Liver (tissue), 9 donors: ENCODE data around the gene APIP. TPM values are rescaled to one million over a fixed set of nuclear protein-coding genes. Genes with fewer than 3 reads are reported as not detected.

Experiments used
- DNase-seq: peaks from one replicate; pipeline ENCODE4 v3.0.0-alpha.2; 2017; ENCODE audit warnings: low spot score
- H3K27ac ChIP-seq, 2 donors: one replicate each; pipeline ENCODE4 v1.7.0; 2013; ENCODE audit warnings: inconsistent platforms in 2 of 2, low read length in 2 of 2, control low read depth in 1 of 2, low read depth in 1 of 2, mild to moderate bottlenecking in 1 of 2
- H3K27me3 ChIP-seq, 4 donors: one replicate each; pipeline versions ENCODE4 v1.6.1 to v1.7.0; 2013; ENCODE audit warnings: low read length in 3 of 4, inconsistent platforms in 1 of 4, mild to moderate bottlenecking in 1 of 4, moderate library complexity in 1 of 4; ENCODE audit not compliant: control insufficient read depth in 4 of 4, insufficient read depth in 4 of 4
- H3K36me3 ChIP-seq, 4 donors: one replicate each; pipeline versions ENCODE4 v1.6.1 to v1.7.0; 2013; ENCODE audit warnings: low read length in 3 of 4, mild to moderate bottlenecking in 3 of 4, low read depth in 1 of 4, moderate library complexity in 1 of 4; ENCODE audit not compliant: control insufficient read depth in 4 of 4, insufficient read depth in 3 of 4
- H3K4me1 ChIP-seq, 4 donors: one replicate each; pipeline versions ENCODE4 v1.6.1 to v1.7.0; 2013; ENCODE audit warnings: low read length in 3 of 4, mild to moderate bottlenecking in 3 of 4, moderate library complexity in 1 of 4; ENCODE audit not compliant: control insufficient read depth in 4 of 4, insufficient read depth in 4 of 4
- H3K4me3 ChIP-seq, 3 donors: one replicate each; pipeline versions ENCODE4 v1.6.1 to v1.7.0; 2013; ENCODE audit warnings: low read length in 3 of 3, control low read depth in 1 of 3, low read depth in 1 of 3, mild to moderate bottlenecking in 1 of 3
- H3K9ac ChIP-seq, 2 donors: one replicate each; pipeline ENCODE4 v1.7.0; 2013; ENCODE audit warnings: low read length in 2 of 2, mild to moderate bottlenecking in 2 of 2, moderate library complexity in 2 of 2, control low read depth in 1 of 2, low read depth in 1 of 2
- H3K9me3 ChIP-seq, 4 donors: one replicate each; pipeline versions ENCODE4 v1.6.1 to v1.7.0; 2013; ENCODE audit warnings: low read length in 3 of 4; ENCODE audit not compliant: control insufficient read depth in 4 of 4
- CTCF ChIP-seq: fragments of 150-350 bp; IDR thresholded peaks from 2 replicates; pipeline ENCODE4 v1.5.1; 2017; ENCODE audit warnings: improper control_type of control experiment, low read depth, low read length; ENCODE audit not compliant: missing input control
- EGR1 ChIP-seq, 2 donors: IDR thresholded peaks; 2 replicates each; pipeline ENCODE4 v1.6.1; 2016 to 2018; ENCODE audit warnings: antibody characterized with exemption in 2 of 2, low read depth in 2 of 2
- FOXA1 ChIP-seq: IDR thresholded peaks from 2 replicates; pipeline ENCODE4 v1.6.1; 2016; ENCODE audit warnings: antibody characterized with exemption
- FOXA2 ChIP-seq: IDR thresholded peaks from 2 replicates; pipeline ENCODE4 v1.6.1; 2016; ENCODE audit warnings: antibody characterized with exemption
- GABPA ChIP-seq, 2 donors: IDR thresholded peaks in 1 of 2; conservative IDR thresholded peaks in 1 of 2; 2 replicates each; pipeline ENCODE4 v1.6.1; 2016; ENCODE audit warnings: antibody characterized with exemption in 2 of 2, mild to moderate bottlenecking in 1 of 2, moderate library complexity in 1 of 2
- HNF4A ChIP-seq, 2 donors: conservative IDR thresholded peaks; 2 replicates each; pipeline ENCODE4 v1.6.1; 2016; ENCODE audit warnings: antibody characterized with exemption in 2 of 2, mild to moderate bottlenecking in 2 of 2
- HNF4G ChIP-seq: IDR thresholded peaks from 2 replicates; pipeline ENCODE4 v1.6.1; 2016; ENCODE audit warnings: antibody characterized with exemption
- JUND ChIP-seq, 2 donors: IDR thresholded peaks; 2 replicates each; pipeline ENCODE4 v1.6.1; 2016; ENCODE audit warnings: antibody characterized with exemption in 2 of 2
- NR2F2 ChIP-seq: IDR thresholded peaks from 2 replicates; pipeline ENCODE4 v1.6.1; 2016; ENCODE audit warnings: antibody characterized with exemption
- RAD21 ChIP-seq, 2 donors: IDR thresholded peaks; 2 replicates each; pipeline ENCODE4 v1.6.1; 2016; ENCODE audit warnings: antibody characterized with exemption in 2 of 2, mild to moderate bottlenecking in 2 of 2
- REST ChIP-seq: IDR thresholded peaks from 2 replicates; pipeline ENCODE4 v1.6.1; 2016; ENCODE audit warnings: antibody characterized with exemption, mild to moderate bottlenecking
- SP1 ChIP-seq: IDR thresholded peaks from 2 replicates; pipeline ENCODE4 v1.6.1; 2018; ENCODE audit warnings: antibody characterized with exemption, mild to moderate bottlenecking
- TAF1 ChIP-seq: conservative IDR thresholded peaks from 2 replicates; pipeline ENCODE4 v1.6.1; 2016; ENCODE audit warnings: antibody characterized with exemption, mild to moderate bottlenecking
- YY1 ChIP-seq: IDR thresholded peaks from 2 replicates; pipeline ENCODE4 v1.6.1; 2016; ENCODE audit warnings: antibody characterized with exemption, mild to moderate bottlenecking
- WGBS: extraction: QIAGEN DNeasy Blood & Tissue Kit; methylation state at CpG from one replicate; pipeline ENCODE4 v1.1.7; 2013; 5-methylcytosine and 5-hydroxymethylcytosine counted together
- polyA plus RNA-seq, 2 donors: library from polyadenylated mRNA; stranded (reverse) in 1 of 2; unstranded in 1 of 2; fragments of 200-250 nt in 1 of 2; fragments of >200 nt in 1 of 2; fragmentation: Nextera tagmentation in 1 of 2; extraction: Ambion mirVana in 1 of 2; gene quantifications; one replicate each; pipeline versions ENCODE4 v1.2.1 to v1.2.3, GENCODE V29; 2013 to 2015
- total RNA-seq, 2 donors: library from RNA; depleted of rRNA; stranded (reverse); fragments of >200 nt; gene quantifications; one replicate each; pipeline ENCODE4 v1.2.3, GENCODE V29; 2014
- donor health status: healthy.
- donor health status: healthy.
- donor health status: healthy.
- donor health status: healthy.
- donor health status: healthy.

APIP gene
- total and polyA plus RNA-seq, 4 donors = 13.4 to 26.3 (median 16.5) TPM

GRCh38 chr11:34893416-34893815 is 22.8 kb downstream of the APIP start:
- Histone ChIP-seq H3K4me1 (peaks cover 0 to 5% (median 4%) of the 10 kb centered on the region in 4 donors), H3K4me3 (no peak overlapping the region), H3K36me3 (no peaks in the 10 kb centered on the region), H3K27ac (no peak overlapping the region), H3K27me3 (no peaks in the 10 kb centered on the region), H3K9ac (no peak overlapping the region), H3K9me3 (peaks cover 0 to 14% (median 5%) of the 10 kb centered on the region in 4 donors)
- no peak for TF ChIP-seq FOXA1
- TF ChIP-seq TAF1 = no peak
- TF ChIP-seq HNF4G = no peak
- no peak for TF ChIP-seq GABPA (IDR thresholded peaks at IDR 0.05 in 1 of 2, conservative IDR thresholded peaks at IDR 0.05 in 1 of 2)
- TF ChIP-seq REST = no peak
- no peak for TF ChIP-seq HNF4A (conservative IDR thresholded peaks at IDR 0.05)
- no peak for TF ChIP-seq EGR1 (IDR thresholded peaks at IDR 0.05; ENCODE audit: low read depth in 2 of 2)
- TF ChIP-seq NR2F2 = no peak
- no peak for TF ChIP-seq SP1
- DNase-seq = no peak
- 80% methylated on average over 1 of the region's 1 CpG for WGBS

- no peak overlapping the region for H3K4me3 ChIP-seq
- no peak overlapping the region for H3K27ac ChIP-seq
- no peaks in the 10 kb centered on the region for H3K27me3 ChIP-seq
- WGBS = 85% methylated on average over 3 of the region's 3 CpGs
- peaks cover 0 to 12% (median 7%) of the 10 kb centered on the region in 4 donors for H3K4me1 ChIP-seq
- H3K9ac ChIP-seq = no peak overlapping the region
- no peaks in the 10 kb centered on the region for H3K36me3 ChIP-seq
- peaks cover 0 to 1% (median 0%) of the 10 kb centered on the region in 4 donors for H3K9me3 ChIP-seq
- DNase-seq = no peak
- TF ChIP-seq EGR1 (IDR thresholded peaks at IDR 0.05; ENCODE audit: low read depth in 2 of 2) = no peak
- no peak for TF ChIP-seq GABPA (IDR thresholded peaks at IDR 0.05 in 1 of 2, conservative IDR thresholded peaks at IDR 0.05 in 1 of 2)
- no peak for TF ChIP-seq YY1
- TF ChIP-seq HNF4G = no peak
- no peak for TF ChIP-seq SP1
- TF ChIP-seq NR2F2 = no peak
- no peak for TF ChIP-seq FOXA2
- TF ChIP-seq JUND (IDR thresholded peaks at IDR 0.05) = no peak
Measured at GRCh38 chr11:34891611-34892010, 24.6 kb downstream of the APIP start.

- no peak overlapping the region for H3K9ac ChIP-seq
- H3K36me3 ChIP-seq = no peaks in the 10 kb centered on the region
- no peak overlapping the region for H3K4me3 ChIP-seq
- WGBS = 43% methylated on average over 1 of the region's 1 CpG
- H3K27ac ChIP-seq = no peak overlapping the region
- TF ChIP-seq CTCF (peak; percentile 53), RAD21 (IDR thresholded peaks at IDR 0.05) (peak; percentile 93), HNF4A (conservative IDR thresholded peaks at IDR 0.05) (no peak)
- no peak for DNase-seq
- peaks cover 0 to 13% (median 7%) of the 10 kb centered on the region in 4 donors for H3K4me1 ChIP-seq
- no peaks in the 10 kb centered on the region for H3K27me3 ChIP-seq
- no peaks in the 10 kb centered on the region for H3K9me3 ChIP-seq
Measured at GRCh38 chr11:34890812-34891211, 25.4 kb downstream of the APIP start.
